AG09309 (cell line): ENCODE results near the gene DROSHA.

ENCODE experiments used
- DNase-seq: peaks from one replicate; pipeline ENCODE4 v3.0.0-alpha.2; 2010; ENCODE audit warnings: low read depth
- H3K4me3 ChIP-seq: 2 replicates; pipeline ENCODE4 v1.5.1; 2011; ENCODE audit warnings: mild to moderate bottlenecking, low read depth, low read length, moderate library complexity; ENCODE audit not compliant: control insufficient read depth
- CTCF ChIP-seq: IDR thresholded peaks from 2 replicates; pipeline ENCODE4 v1.5.1; 2011; ENCODE audit warnings: mild to moderate bottlenecking, low read depth, low read length, inconsistent platforms; ENCODE audit not compliant: insufficient read depth, control insufficient read depth; ENCODE audit errors: missing control alignments

Gene DROSHA

GRCh38 chr5:31476738-31477141 lies 55.2 kb downstream of the DROSHA start:
- DNase-seq: no peak
- no peak overlapping the region for H3K4me3 ChIP-seq
- TF ChIP-seq CTCF: no peak

DNA sequence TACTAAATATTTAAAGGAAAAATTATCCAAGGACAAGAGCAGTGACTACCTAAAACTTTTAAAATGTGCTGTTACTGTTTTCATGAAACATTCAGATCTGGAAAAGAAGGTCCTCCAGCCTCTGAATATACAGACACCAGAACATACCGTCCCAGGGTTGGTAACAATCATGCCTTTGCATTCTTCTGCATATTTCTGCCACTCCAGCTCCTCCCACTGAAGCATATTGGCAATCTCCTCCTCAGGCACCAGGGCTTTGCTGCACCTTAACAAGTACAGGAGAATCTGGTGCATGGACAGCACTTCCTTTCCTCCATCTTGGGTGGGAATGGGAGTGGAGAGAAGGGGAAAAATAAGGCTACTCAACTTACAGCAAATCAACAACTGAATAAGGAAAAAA lies 60.0 kb downstream of the DROSHA start:
- no peak for DNase-seq
- H3K4me3 ChIP-seq: no peak overlapping the region
- no peak for TF ChIP-seq CTCF

GRCh38 chr5:31471040-31471439 lies 60.9 kb downstream of the DROSHA start:
- no peak overlapping the region for H3K4me3 ChIP-seq
- no peak for TF ChIP-seq CTCF
- DNase-seq: no peak

DNA sequence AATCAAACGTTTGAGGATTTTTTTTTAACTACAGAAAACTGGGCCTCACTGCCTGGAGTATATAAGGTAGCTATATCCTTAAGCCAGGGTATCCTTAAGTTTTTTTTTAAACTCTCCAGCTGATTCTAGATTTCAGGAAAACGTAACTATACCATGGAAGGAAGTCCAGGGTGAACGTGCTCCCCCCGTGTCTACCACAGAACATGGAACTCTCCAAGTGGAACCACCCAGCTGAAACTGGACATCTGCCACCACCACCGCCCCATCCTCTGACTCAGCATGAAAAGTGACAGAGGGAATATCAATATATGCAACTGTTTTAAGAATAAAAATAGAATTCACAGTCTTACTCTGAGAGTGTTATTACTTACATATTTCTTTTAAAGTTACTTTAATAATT lies 61.3 kb downstream of the DROSHA start:
- DNase-seq: no peak
- TF ChIP-seq CTCF: no peak
- H3K4me3 ChIP-seq: no peak overlapping the region

DNA sequence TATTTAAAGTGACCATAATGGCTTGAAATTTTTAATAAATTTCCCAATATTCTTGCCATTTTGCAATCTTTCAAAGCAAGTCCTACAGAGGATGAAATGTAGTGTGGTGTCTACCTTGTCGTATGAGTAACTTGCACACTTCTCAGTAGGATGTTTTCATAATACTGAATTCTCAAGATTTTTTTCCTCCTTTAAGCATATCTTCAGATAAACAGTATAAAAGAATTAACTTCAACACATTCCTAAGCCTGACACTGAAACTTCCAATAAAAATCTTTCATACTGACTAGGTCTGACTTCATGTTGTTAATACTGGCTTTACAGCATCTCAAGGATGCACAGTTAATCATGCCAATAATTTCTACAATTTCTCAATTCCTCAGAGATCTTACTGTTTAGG lies 62.0 kb downstream of the DROSHA start:
- peak; percentile 5 for DNase-seq
- TF ChIP-seq CTCF: no peak
- H3K4me3 ChIP-seq: no peak overlapping the region

GRCh38 chr5:31469466-31469865 lies 62.4 kb downstream of the DROSHA start:
- no peak for TF ChIP-seq CTCF
- no peak for DNase-seq
- no peak overlapping the region for H3K4me3 ChIP-seq

DNA sequence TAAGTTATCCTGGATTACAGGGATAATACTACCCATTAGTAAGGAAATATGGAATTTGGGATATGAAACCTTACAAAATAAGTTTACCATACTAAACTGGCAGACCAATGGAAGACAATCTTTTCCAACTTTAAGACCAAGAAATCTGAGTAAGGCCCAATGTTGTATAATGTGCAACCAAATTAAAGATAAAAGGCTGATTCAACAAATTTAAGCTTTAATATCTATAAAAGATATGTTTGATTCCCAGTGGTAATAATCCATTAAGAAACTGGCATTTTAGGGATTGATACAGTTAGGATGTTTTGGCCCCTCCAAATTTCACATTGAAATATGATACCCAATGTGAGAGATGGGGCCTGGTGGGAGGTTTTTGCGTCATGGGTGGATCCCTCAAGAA lies 66.6 kb downstream of the DROSHA start:
- DNase-seq: no peak
- H3K4me3 ChIP-seq: no peak overlapping the region
- TF ChIP-seq CTCF: no peak
